SK-N-MC (cell line): ENCODE results near the gene C16orf87.

Experiments
- DNase-seq: peaks from one replicate; pipeline ENCODE4 v3.0.0-alpha.2; 2011; ENCODE audit warnings: low read depth, low spot score
- H3K27ac ChIP-seq: fragments of 200-600 bp; sonication (generic); 2 replicates; pipeline ENCODE4 v1.5.1; 2016; ENCODE audit warnings: mixed run types
- H3K36me3 ChIP-seq: fragments of 200-600 bp; sonication (generic); 2 replicates; pipeline ENCODE4 v1.6.1; 2017; ENCODE audit warnings: antibody characterized with exemption, low read length, mixed read lengths; ENCODE audit not compliant: insufficient read depth
- H3K4me3 ChIP-seq: fragments of 200-600 bp; sonication (generic); 2 replicates; pipeline ENCODE4 v1.5.1; 2016
- H3K9ac ChIP-seq: fragments of 200-600 bp; sonication (generic); 2 replicates; pipeline ENCODE4 v1.8.0; 2017; ENCODE audit warnings: mixed run types, mixed read lengths; ENCODE audit not compliant: insufficient read length
- H3K9me3 ChIP-seq: fragments of 200-600 bp; sonication (generic); 2 replicates; pipeline ENCODE4 v1.6.1; 2017; ENCODE audit warnings: low read depth, mild to moderate bottlenecking, antibody characterized with exemption, low read length, moderate library complexity, mixed read lengths
- EZH2 ChIP-seq: fragments of 200-600 bp; sonication (generic); IDR thresholded peaks from one replicate; pipeline ENCODE4 v1.6.1; 2017; ENCODE audit warnings: antibody characterized with exemption
- FOXP2 ChIP-seq: optimal IDR thresholded peaks from 2 replicates; pipeline ENCODE3; 2011; ENCODE audit warnings: mild to moderate bottlenecking, moderate library complexity; ENCODE audit not compliant: insufficient read depth; ENCODE audit errors: extremely low read length, control extremely low read depth
- POLR2AphosphoS5 ChIP-seq: IDR thresholded peaks from 2 replicates; pipeline ENCODE4 v1.6.1; 2012; ENCODE audit warnings: mild to moderate bottlenecking, low read depth, low read length, borderline replicate concordance

Gene C16orf87

GRCh38 chr16:46765050-46765449 is 65.9 kb downstream of the C16orf87 start:
- Histone ChIP-seq H3K4me3 (no peak overlapping the region), H3K9ac (no peak overlapping the region), H3K36me3 (no peaks in the 10 kb centered on the region), H3K9me3 (no peaks in the 10 kb centered on the region), H3K27ac (no peak overlapping the region)
- no peak for TF ChIP-seq FOXP2
- no peak for TF ChIP-seq POLR2AphosphoS5
- TF ChIP-seq EZH2, result no peak
- no peak for DNase-seq

GRCh38 chr16:46763147-46763546 is 67.8 kb downstream of the C16orf87 start:
- H3K9ac ChIP-seq, result no peak overlapping the region
- TF ChIP-seq EZH2, result no peak
- no peak for TF ChIP-seq FOXP2
- TF ChIP-seq POLR2AphosphoS5, result no peak
- no peak overlapping the region for H3K27ac ChIP-seq
- H3K36me3 ChIP-seq, result no peaks in the 10 kb centered on the region
- H3K9me3 ChIP-seq, result no peaks in the 10 kb centered on the region
- DNase-seq, result no peak
- H3K4me3 ChIP-seq, result no peak overlapping the region

GRCh38 chr16:46762583-46762982 is 68.4 kb downstream of the C16orf87 start:
- no peak overlapping the region for H3K27ac ChIP-seq
- no peak overlapping the region for H3K4me3 ChIP-seq
- DNase-seq, result no peak
- TF ChIP-seq POLR2AphosphoS5, result no peak
- no peak for TF ChIP-seq EZH2
- TF ChIP-seq FOXP2, result no peak
- no peaks in the 10 kb centered on the region for H3K36me3 ChIP-seq
- no peak overlapping the region for H3K9ac ChIP-seq
- no peaks in the 10 kb centered on the region for H3K9me3 ChIP-seq

DNA sequence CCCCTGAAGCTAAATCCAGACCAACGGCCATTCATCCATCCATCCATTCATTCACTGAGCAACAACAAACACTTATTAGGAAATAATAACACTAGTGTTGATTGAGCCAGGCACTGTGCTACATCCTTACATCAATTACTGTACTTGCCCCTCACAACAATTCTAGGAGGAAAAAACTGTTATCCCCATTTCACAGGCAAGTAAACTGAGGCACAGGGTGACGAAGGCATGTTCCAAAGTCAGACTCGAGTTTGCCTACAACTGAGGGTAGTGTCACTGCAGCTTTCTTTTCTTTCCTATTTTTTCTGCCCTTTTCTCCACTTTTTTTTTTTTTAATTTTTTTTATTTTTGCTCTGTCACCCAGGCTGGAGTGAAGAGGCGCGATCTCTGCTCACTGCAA is 71.7 kb downstream of the C16orf87 start:
- no peak for DNase-seq
- H3K36me3 ChIP-seq, result no peaks in the 10 kb centered on the region
- H3K4me3 ChIP-seq, result no peak overlapping the region
- no peaks in the 10 kb centered on the region for H3K9me3 ChIP-seq
- no peak overlapping the region for H3K27ac ChIP-seq
- TF ChIP-seq EZH2, result no peak
- no peak for TF ChIP-seq POLR2AphosphoS5
- no peak for TF ChIP-seq FOXP2
- no peak overlapping the region for H3K9ac ChIP-seq

DNA sequence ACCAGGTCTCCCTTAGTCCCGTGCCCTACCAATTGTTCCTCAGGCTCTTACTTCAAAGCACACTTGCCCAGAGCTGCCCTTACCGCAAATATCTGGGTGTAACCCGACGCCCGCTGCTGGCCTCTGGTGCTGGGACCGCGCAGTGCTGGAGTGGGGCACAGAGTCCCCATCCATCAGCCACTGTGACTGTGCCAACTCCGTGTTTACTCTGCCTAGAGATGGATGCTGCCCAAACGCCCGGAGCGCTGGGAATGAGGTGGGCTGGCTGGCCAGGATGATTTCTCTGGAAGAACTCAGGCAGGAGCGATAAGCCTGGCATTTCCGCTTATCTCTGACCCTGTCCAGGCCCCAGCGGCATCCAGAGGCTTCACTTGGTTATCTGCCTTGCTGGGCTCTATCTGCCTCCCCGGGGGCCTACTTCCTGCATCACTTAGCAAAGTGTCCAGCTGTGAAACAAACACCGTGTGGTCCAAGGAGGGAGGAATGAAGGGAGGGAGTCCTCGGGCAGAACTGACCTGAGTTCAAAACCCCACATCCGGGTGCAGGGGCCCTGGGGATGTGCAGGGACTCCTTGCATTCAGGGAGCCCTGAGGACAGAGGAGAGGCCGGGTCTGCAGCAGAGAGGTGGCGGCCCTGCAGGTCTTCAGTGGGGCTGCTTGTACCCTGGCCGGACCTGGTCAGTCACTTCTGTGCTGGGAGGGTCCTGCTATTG is 73.5 kb downstream of the C16orf87 start:
- no peak for DNase-seq
- Histone ChIP-seq H3K36me3 (no peaks in the 10 kb centered on the region), H3K9me3 (no peaks in the 10 kb centered on the region), H3K9ac (no peak overlapping the region), H3K27ac (no peak overlapping the region), H3K4me3 (no peak overlapping the region)
- TF ChIP-seq EZH2, result no peak
- TF ChIP-seq POLR2AphosphoS5, result no peak
- no peak for TF ChIP-seq FOXP2

DNA sequence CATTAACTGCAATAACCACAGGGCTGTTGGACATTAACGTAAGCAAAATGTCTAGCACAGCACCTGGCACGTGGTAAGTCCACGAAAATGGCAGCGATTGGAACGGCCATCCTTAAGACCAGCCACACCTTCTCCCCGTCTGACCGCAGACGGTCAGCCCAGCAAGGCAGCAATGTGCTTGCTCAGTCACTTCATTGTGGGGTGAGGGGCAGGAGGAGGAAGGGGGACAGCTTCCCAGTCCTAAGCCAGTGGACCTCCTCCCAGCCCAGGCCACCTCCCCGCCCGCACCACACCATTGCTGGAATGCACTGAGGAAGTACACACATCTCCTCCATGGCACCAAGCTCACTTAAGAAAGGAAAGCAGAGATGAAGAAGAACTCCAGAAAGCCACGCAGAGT is 74.2 kb downstream of the C16orf87 start:
- no peak for DNase-seq
- H3K4me3 ChIP-seq, result no peak overlapping the region
- H3K36me3 ChIP-seq, result no peaks in the 10 kb centered on the region
- H3K27ac ChIP-seq, result no peak overlapping the region
- no peak overlapping the region for H3K9ac ChIP-seq
- H3K9me3 ChIP-seq, result no peaks in the 10 kb centered on the region
- TF ChIP-seq EZH2 (no peak), FOXP2 (no peak), POLR2AphosphoS5 (no peak)

GRCh38 chr16:46753015-46753414 is 78.0 kb downstream of the C16orf87 start:
- no peak overlapping the region for H3K9ac ChIP-seq
- H3K4me3 ChIP-seq, result no peak overlapping the region
- no peak for DNase-seq
- no peaks in the 10 kb centered on the region for H3K36me3 ChIP-seq
- no peaks in the 10 kb centered on the region for H3K9me3 ChIP-seq
- H3K27ac ChIP-seq, result no peak overlapping the region
- TF ChIP-seq FOXP2 (no peak), EZH2 (no peak), POLR2AphosphoS5 (no peak)

- H3K9me3 ChIP-seq, result no peaks in the 10 kb centered on the region
- no peak overlapping the region for H3K27ac ChIP-seq
- DNase-seq, result no peak
- H3K4me3 ChIP-seq, result no peak overlapping the region
- H3K9ac ChIP-seq, result no peak overlapping the region
- no peaks in the 10 kb centered on the region for H3K36me3 ChIP-seq
- no peak for TF ChIP-seq POLR2AphosphoS5
- TF ChIP-seq EZH2, result no peak
These were observed 79.6 kb downstream of the C16orf87 start for GRCh38 chr16:46751381-46751780.
